Keratinocyte (primary cell): ENCODE data around the gene GREB1. TPM values are rescaled to one million over a fixed set of nuclear protein-coding genes. Genes with fewer than 3 reads are reported as not detected.

Experiments
- DNase-seq: peaks from one replicate; pipeline ENCODE4 v3.0.0-alpha.2; 2011; ENCODE audit warnings: low read depth, missing footprints, low spot score
- FAIRE-seq: peaks from 2 replicates; lab custom pipeline; 2011; peaks lifted over from hg19 to GRCh38; lab: Jason Lieb, UNC
- H2AFZ ChIP-seq: 2 replicates; pipeline ENCODE4 v1.6.0; 2012; ENCODE audit warnings: low read length, control low read depth, inconsistent platforms; ENCODE audit not compliant: control insufficient read depth
- H3K27ac ChIP-seq: 2 replicates; pipeline ENCODE4 v1.5.1; 2011; ENCODE audit warnings: low read length; ENCODE audit not compliant: control insufficient read depth, insufficient read depth
- H3K27me3 ChIP-seq: 3 replicates; pipeline ENCODE4 v1.6.0; 2011; ENCODE audit warnings: low read length; ENCODE audit not compliant: control insufficient read depth, insufficient read depth; ENCODE audit errors: extremely low read depth
- H3K36me3 ChIP-seq, 2 experiments: 2 replicates in 1 of 2; 3 replicates in 1 of 2; pipeline ENCODE4 v1.5.1; 2011; ENCODE audit warnings: low read length in 2 of 2, mild to moderate bottlenecking in 1 of 2; ENCODE audit not compliant: control insufficient read depth in 2 of 2, insufficient read depth in 2 of 2; ENCODE audit errors: extremely low read depth in 1 of 2
- H3K4me1 ChIP-seq: 3 replicates; pipeline ENCODE4 v1.5.1; 2011; ENCODE audit warnings: low read length; ENCODE audit not compliant: control insufficient read depth, insufficient read depth; ENCODE audit errors: extremely low read depth
- H3K4me2 ChIP-seq: 3 replicates; pipeline ENCODE4 v1.6.0; 2011; ENCODE audit warnings: low read depth, low read length; ENCODE audit not compliant: control insufficient read depth, insufficient read depth; ENCODE audit errors: extremely low read depth
- H3K4me3 ChIP-seq, 3 experiments: fragments of 200-600 bp in 1 of 3; sonication (generic) in 1 of 3; 2 replicates in 2 of 3; 3 replicates in 1 of 3; pipeline ENCODE4 v1.5.1; 2011 to 2016; ENCODE audit warnings: low read length in 3 of 3, mild to moderate bottlenecking in 3 of 3, control low read depth in 2 of 3, inconsistent platforms in 1 of 3, low read depth in 1 of 3, mixed read lengths in 1 of 3, mixed run types in 1 of 3, moderate library complexity in 1 of 3; ENCODE audit not compliant: control insufficient read depth in 2 of 3, insufficient read depth in 2 of 3; ENCODE audit errors: extremely low read depth in 1 of 3
- H3K79me2 ChIP-seq: 2 replicates; pipeline ENCODE4 v1.6.0; 2012; ENCODE audit warnings: low read length; ENCODE audit not compliant: control insufficient read depth, insufficient read depth
- H3K9ac ChIP-seq: 3 replicates; pipeline ENCODE4 v1.6.0; 2011; ENCODE audit warnings: low read length; ENCODE audit not compliant: control insufficient read depth, insufficient read depth; ENCODE audit errors: extremely low read depth
- H3K9me1 ChIP-seq: 3 replicates; pipeline ENCODE4 v1.6.0; 2011; ENCODE audit warnings: low read length; ENCODE audit not compliant: control insufficient read depth, insufficient read depth; ENCODE audit errors: extremely low read depth
- H3K9me3 ChIP-seq: 2 replicates; pipeline ENCODE4 v1.5.1; 2012; ENCODE audit warnings: low read depth, low read length; ENCODE audit not compliant: control insufficient read depth
- H4K20me1 ChIP-seq: 3 replicates; pipeline ENCODE4 v1.6.0; 2011; ENCODE audit warnings: low read length; ENCODE audit not compliant: control insufficient read depth, insufficient read depth; ENCODE audit errors: extremely low read depth
- CTCF ChIP-seq, 3 experiments: IDR thresholded peaks in 1 of 3; conservative IDR thresholded peaks in 1 of 3; optimal IDR thresholded peaks in 1 of 3; 2 replicates in 2 of 3; 3 replicates in 1 of 3; pipeline versions ENCODE3 to v1.5.1; 2011; ENCODE audit warnings: low read length in 3 of 3, mild to moderate bottlenecking in 3 of 3, moderate library complexity in 2 of 3, control low read depth in 1 of 3, inconsistent platforms in 1 of 3; ENCODE audit not compliant: insufficient read depth in 2 of 3; ENCODE audit errors: extremely low read depth in 1 of 3
- EZH2 ChIP-seq: IDR thresholded peaks from one replicate; pipeline ENCODE4 v1.6.1; 2012; ENCODE audit warnings: inconsistent platforms, mild to moderate bottlenecking, low read length, moderate library complexity
- dilution Hi-C: fragments of 300-500 bp; cut with MboI; formaldehyde crosslinking; loops from one replicate; pipeline ENCODE4 v1.7.0; 2020; ENCODE audit warnings: low sequenced_read_pairs; ENCODE audit not compliant: extremely low pct_ligation_motif_present
- polyA plus RNA-seq, 5 experiments: library from polyadenylated mRNA; depleted of rRNA in 3 of 5; stranded (reverse) in 3 of 5; stranded (forward) in 1 of 5; unstranded in 1 of 5; fragments of >200 nt; gene quantifications; 1 replicate in 1 of 5; 2 replicates in 3 of 5; 3 replicates in 1 of 5; pipeline versions ENCODE4 v1.2.1 to v1.2.3, GENCODE V29; 2011 to 2012; ENCODE audit warnings: missing spikeins in 2 of 5, low read depth in 1 of 5, low replicate concordance in 1 of 5

GREB1 gene
- polyA plus RNA-seq, 1 donor (not counting 4 experiments of a cell fraction or from before 2014, with no cell fraction given) = 0.13 TPM

- Histone ChIP-seq H3K4me2 (no peak overlapping the region), H3K27ac (no peak overlapping the region), H3K9me3 (no peaks in the 10 kb centered on the region), H3K4me3 (no peak overlapping the region), H4K20me1 (no peaks in the 10 kb centered on the region), H3K9ac (no peak overlapping the region), H3K27me3 (peaks cover 75% of the 10 kb centered on the region), H3K9me1 (no peaks in the 10 kb centered on the region), H2AFZ (no peak overlapping the region), H3K79me2 (no peaks in the 10 kb centered on the region), H3K36me3 (no peaks in the 10 kb centered on the region), H3K4me1 (no peaks in the 10 kb centered on the region)
- dilution Hi-C loops = loop anchor here (25.0 kb wide), 1 partner anchor 108 kb away; no protein-coding TSS in a partner anchor
- DNase-seq = no peak
- TF ChIP-seq CTCF (optimal IDR thresholded peaks at IDR 0.05 in 1 of 3, IDR thresholded peaks at IDR 0.05 in 1 of 3, conservative IDR thresholded peaks at IDR 0.05 in 1 of 3; ENCODE audit: extremely low read depth in 1 of 3, insufficient read depth in 2 of 3, low read length in 3 of 3) = no peak
- TF ChIP-seq EZH2 = no peak
- no peak for FAIRE-seq
Measured at GRCh38 chr2:11679486-11680181, 145.8 kb downstream of the GREB1 start.

- no peak overlapping the region for H3K9ac ChIP-seq
- H3K27me3 ChIP-seq = peaks cover 73% of the 10 kb centered on the region
- TF ChIP-seq CTCF (optimal IDR thresholded peaks at IDR 0.05 in 1 of 3, IDR thresholded peaks at IDR 0.05 in 1 of 3, conservative IDR thresholded peaks at IDR 0.05 in 1 of 3; ENCODE audit: extremely low read depth in 1 of 3, insufficient read depth in 2 of 3, low read length in 3 of 3) (no peak), EZH2 (no peak)
- no peak for DNase-seq
- H3K36me3 ChIP-seq = no peaks in the 10 kb centered on the region
- dilution Hi-C loops = loop anchor here (25.0 kb wide), 1 partner anchor 107 kb away; no protein-coding TSS in a partner anchor
- H3K4me1 ChIP-seq = no peaks in the 10 kb centered on the region
- no peaks in the 10 kb centered on the region for H3K79me2 ChIP-seq
- no peaks in the 10 kb centered on the region for H4K20me1 ChIP-seq
- H3K9me1 ChIP-seq = no peaks in the 10 kb centered on the region
- no peaks in the 10 kb centered on the region for H3K9me3 ChIP-seq
- no peak overlapping the region for H3K27ac ChIP-seq
- no peak overlapping the region for H3K4me2 ChIP-seq
- no peak overlapping the region for H2AFZ ChIP-seq
- no peak for FAIRE-seq
- H3K4me3 ChIP-seq = no peak overlapping the region
Measured at GRCh38 chr2:11680182-11680900, 146.5 kb downstream of the GREB1 start.
